Liver (tissue), 9 donors: ENCODE data around the gene CDT1. TPM values are rescaled to one million over a fixed set of nuclear protein-coding genes. Genes with fewer than 3 reads are reported as not detected.

ENCODE experiments used
- DNase-seq: peaks from one replicate; pipeline ENCODE4 v3.0.0-alpha.2; 2017; ENCODE audit warnings: low spot score
- H3K27ac ChIP-seq, 2 donors: one replicate each; pipeline ENCODE4 v1.7.0; 2013; ENCODE audit warnings: inconsistent platforms in 2 of 2, low read length in 2 of 2, control low read depth in 1 of 2, low read depth in 1 of 2, mild to moderate bottlenecking in 1 of 2
- H3K27me3 ChIP-seq, 4 donors: one replicate each; pipeline versions ENCODE4 v1.6.1 to v1.7.0; 2013; ENCODE audit warnings: low read length in 3 of 4, inconsistent platforms in 1 of 4, mild to moderate bottlenecking in 1 of 4, moderate library complexity in 1 of 4; ENCODE audit not compliant: control insufficient read depth in 4 of 4, insufficient read depth in 4 of 4
- H3K36me3 ChIP-seq, 4 donors: one replicate each; pipeline versions ENCODE4 v1.6.1 to v1.7.0; 2013; ENCODE audit warnings: low read length in 3 of 4, mild to moderate bottlenecking in 3 of 4, low read depth in 1 of 4, moderate library complexity in 1 of 4; ENCODE audit not compliant: control insufficient read depth in 4 of 4, insufficient read depth in 3 of 4
- H3K4me1 ChIP-seq, 4 donors: one replicate each; pipeline versions ENCODE4 v1.6.1 to v1.7.0; 2013; ENCODE audit warnings: low read length in 3 of 4, mild to moderate bottlenecking in 3 of 4, moderate library complexity in 1 of 4; ENCODE audit not compliant: control insufficient read depth in 4 of 4, insufficient read depth in 4 of 4
- H3K4me3 ChIP-seq, 3 donors: one replicate each; pipeline versions ENCODE4 v1.6.1 to v1.7.0; 2013; ENCODE audit warnings: low read length in 3 of 3, control low read depth in 1 of 3, low read depth in 1 of 3, mild to moderate bottlenecking in 1 of 3
- H3K9ac ChIP-seq, 2 donors: one replicate each; pipeline ENCODE4 v1.7.0; 2013; ENCODE audit warnings: low read length in 2 of 2, mild to moderate bottlenecking in 2 of 2, moderate library complexity in 2 of 2, control low read depth in 1 of 2, low read depth in 1 of 2
- H3K9me3 ChIP-seq, 4 donors: one replicate each; pipeline versions ENCODE4 v1.6.1 to v1.7.0; 2013; ENCODE audit warnings: low read length in 3 of 4; ENCODE audit not compliant: control insufficient read depth in 4 of 4
- EGR1 ChIP-seq, 2 donors: IDR thresholded peaks; 2 replicates each; pipeline ENCODE4 v1.6.1; 2016 to 2018; ENCODE audit warnings: antibody characterized with exemption in 2 of 2, low read depth in 2 of 2
- FOXA2 ChIP-seq: IDR thresholded peaks from 2 replicates; pipeline ENCODE4 v1.6.1; 2016; ENCODE audit warnings: antibody characterized with exemption
- GABPA ChIP-seq, 2 donors: IDR thresholded peaks in 1 of 2; conservative IDR thresholded peaks in 1 of 2; 2 replicates each; pipeline ENCODE4 v1.6.1; 2016; ENCODE audit warnings: antibody characterized with exemption in 2 of 2, mild to moderate bottlenecking in 1 of 2, moderate library complexity in 1 of 2
- HNF4G ChIP-seq: IDR thresholded peaks from 2 replicates; pipeline ENCODE4 v1.6.1; 2016; ENCODE audit warnings: antibody characterized with exemption
- JUND ChIP-seq, 2 donors: IDR thresholded peaks; 2 replicates each; pipeline ENCODE4 v1.6.1; 2016; ENCODE audit warnings: antibody characterized with exemption in 2 of 2
- NR2F2 ChIP-seq: IDR thresholded peaks from 2 replicates; pipeline ENCODE4 v1.6.1; 2016; ENCODE audit warnings: antibody characterized with exemption
- RAD21 ChIP-seq, 2 donors: IDR thresholded peaks; 2 replicates each; pipeline ENCODE4 v1.6.1; 2016; ENCODE audit warnings: antibody characterized with exemption in 2 of 2, mild to moderate bottlenecking in 2 of 2
- RXRA ChIP-seq, 2 donors: IDR thresholded peaks; 2 replicates each; pipeline ENCODE4 v1.6.1; 2017 to 2018; ENCODE audit warnings: antibody characterized with exemption in 2 of 2, mild to moderate bottlenecking in 1 of 2
- SP1 ChIP-seq: IDR thresholded peaks from 2 replicates; pipeline ENCODE4 v1.6.1; 2018; ENCODE audit warnings: antibody characterized with exemption, mild to moderate bottlenecking
- TAF1 ChIP-seq: conservative IDR thresholded peaks from 2 replicates; pipeline ENCODE4 v1.6.1; 2016; ENCODE audit warnings: antibody characterized with exemption, mild to moderate bottlenecking
- YY1 ChIP-seq: IDR thresholded peaks from 2 replicates; pipeline ENCODE4 v1.6.1; 2016; ENCODE audit warnings: antibody characterized with exemption, mild to moderate bottlenecking
- WGBS: extraction: QIAGEN DNeasy Blood & Tissue Kit; methylation state at CpG from one replicate; pipeline ENCODE4 v1.1.7; 2013; 5-methylcytosine and 5-hydroxymethylcytosine counted together
- polyA plus RNA-seq, 2 donors: library from polyadenylated mRNA; stranded (reverse) in 1 of 2; unstranded in 1 of 2; fragments of 200-250 nt in 1 of 2; fragments of >200 nt in 1 of 2; fragmentation: Nextera tagmentation in 1 of 2; extraction: Ambion mirVana in 1 of 2; gene quantifications; one replicate each; pipeline versions ENCODE4 v1.2.1 to v1.2.3, GENCODE V29; 2013 to 2015
- total RNA-seq, 2 donors: library from RNA; depleted of rRNA; stranded (reverse); fragments of >200 nt; gene quantifications; one replicate each; pipeline ENCODE4 v1.2.3, GENCODE V29; 2014
- TF ChIP-seq, protein P1 (sequence below): IDR thresholded peaks from 2 replicates; pipeline ENCODE4 v1.6.1; 2016; ENCODE audit warnings: antibody characterized with exemption
- TF ChIP-seq, protein P2 (sequence below): IDR thresholded peaks from 2 replicates; pipeline ENCODE4 v1.6.1; 2016; ENCODE audit warnings: antibody characterized with exemption
- TF ChIP-seq, protein P3 (sequence below): fragments of 150-350 bp; IDR thresholded peaks from 2 replicates; pipeline ENCODE4 v1.5.1; 2017; ENCODE audit warnings: improper control_type of control experiment, low read depth, low read length; ENCODE audit not compliant: missing input control
- TF ChIP-seq, protein P4 (sequence below): IDR thresholded peaks from 2 replicates; pipeline ENCODE4 v1.6.1; 2016; ENCODE audit warnings: antibody characterized with exemption, mild to moderate bottlenecking
- TF ChIP-seq, protein P5 (sequence below): IDR thresholded peaks from 2 replicates; pipeline ENCODE4 v1.6.1; 2016; ENCODE audit warnings: antibody characterized with exemption
- donor health status: healthy.
- donor health status: healthy.
- donor health status: healthy.
- donor health status: healthy.
- donor health status: healthy.

The CDT1 gene
- total and polyA plus RNA-seq, 4 donors: 0.08 to 37.6 (median 0.93) TPM

DNA sequence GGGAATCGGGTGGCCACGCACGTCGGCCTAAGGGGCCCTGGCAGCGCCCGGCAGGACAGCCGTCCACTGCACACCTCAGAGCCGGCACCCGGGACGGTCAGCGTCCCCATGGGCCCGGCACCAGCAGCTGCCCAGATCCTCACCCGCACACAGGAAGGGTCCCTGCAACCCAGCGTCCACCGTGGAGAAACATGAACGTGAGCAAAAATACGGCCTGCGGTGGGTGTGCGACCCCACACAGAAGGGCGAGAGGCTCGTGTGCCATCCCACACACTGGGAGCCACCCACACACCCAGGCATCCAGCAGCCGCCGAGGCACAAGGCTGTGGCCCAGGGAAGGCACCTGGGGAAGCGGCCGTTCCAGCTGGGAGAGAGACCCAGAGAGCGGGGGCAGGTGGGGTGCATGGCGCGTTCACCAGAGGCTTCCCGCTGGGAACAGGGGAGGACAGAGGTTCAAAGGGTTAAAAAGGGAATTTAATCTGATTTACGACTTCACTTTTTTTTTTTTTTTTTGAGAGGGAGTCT is 25.0 kb upstream of the CDT1 start:
- H3K9ac ChIP-seq: no peak overlapping the region
- H3K4me3 ChIP-seq: no peak overlapping the region
- no peaks in the 10 kb centered on the region for H3K27me3 ChIP-seq
- H3K27ac ChIP-seq: no peak overlapping the region
- TF ChIP-seq YY1 (no peak), RXRA (IDR thresholded peaks at IDR 0.05) (no peak), SP1 (no peak), RAD21 (IDR thresholded peaks at IDR 0.05) (no peak), JUND (IDR thresholded peaks at IDR 0.05) (no peak), GABPA (IDR thresholded peaks at IDR 0.05 in 1 of 2, conservative IDR thresholded peaks at IDR 0.05 in 1 of 2) (no peak), EGR1 (IDR thresholded peaks at IDR 0.05; ENCODE audit: low read depth in 2 of 2) (no peak), NR2F2 (no peak), FOXA2 (no peak), HNF4G (no peak), TAF1 (no peak)
- TF ChIP-seq, protein P1, sequence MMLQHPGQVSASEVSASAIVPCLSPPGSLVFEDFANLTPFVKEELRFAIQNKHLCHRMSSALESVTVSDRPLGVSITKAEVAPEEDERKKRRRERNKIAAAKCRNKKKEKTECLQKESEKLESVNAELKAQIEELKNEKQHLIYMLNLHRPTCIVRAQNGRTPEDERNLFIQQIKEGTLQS: no peak
- TF ChIP-seq, protein P2, sequence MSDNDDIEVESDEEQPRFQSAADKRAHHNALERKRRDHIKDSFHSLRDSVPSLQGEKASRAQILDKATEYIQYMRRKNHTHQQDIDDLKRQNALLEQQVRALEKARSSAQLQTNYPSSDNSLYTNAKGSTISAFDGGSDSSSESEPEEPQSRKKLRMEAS: no peak
- TF ChIP-seq, protein P3, sequence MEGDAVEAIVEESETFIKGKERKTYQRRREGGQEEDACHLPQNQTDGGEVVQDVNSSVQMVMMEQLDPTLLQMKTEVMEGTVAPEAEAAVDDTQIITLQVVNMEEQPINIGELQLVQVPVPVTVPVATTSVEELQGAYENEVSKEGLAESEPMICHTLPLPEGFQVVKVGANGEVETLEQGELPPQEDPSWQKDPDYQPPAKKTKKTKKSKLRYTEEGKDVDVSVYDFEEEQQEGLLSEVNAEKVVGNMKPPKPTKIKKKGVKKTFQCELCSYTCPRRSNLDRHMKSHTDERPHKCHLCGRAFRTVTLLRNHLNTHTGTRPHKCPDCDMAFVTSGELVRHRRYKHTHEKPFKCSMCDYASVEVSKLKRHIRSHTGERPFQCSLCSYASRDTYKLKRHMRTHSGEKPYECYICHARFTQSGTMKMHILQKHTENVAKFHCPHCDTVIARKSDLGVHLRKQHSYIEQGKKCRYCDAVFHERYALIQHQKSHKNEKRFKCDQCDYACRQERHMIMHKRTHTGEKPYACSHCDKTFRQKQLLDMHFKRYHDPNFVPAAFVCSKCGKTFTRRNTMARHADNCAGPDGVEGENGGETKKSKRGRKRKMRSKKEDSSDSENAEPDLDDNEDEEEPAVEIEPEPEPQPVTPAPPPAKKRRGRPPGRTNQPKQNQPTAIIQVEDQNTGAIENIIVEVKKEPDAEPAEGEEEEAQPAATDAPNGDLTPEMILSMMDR: no peak
- TF ChIP-seq, protein P4, sequence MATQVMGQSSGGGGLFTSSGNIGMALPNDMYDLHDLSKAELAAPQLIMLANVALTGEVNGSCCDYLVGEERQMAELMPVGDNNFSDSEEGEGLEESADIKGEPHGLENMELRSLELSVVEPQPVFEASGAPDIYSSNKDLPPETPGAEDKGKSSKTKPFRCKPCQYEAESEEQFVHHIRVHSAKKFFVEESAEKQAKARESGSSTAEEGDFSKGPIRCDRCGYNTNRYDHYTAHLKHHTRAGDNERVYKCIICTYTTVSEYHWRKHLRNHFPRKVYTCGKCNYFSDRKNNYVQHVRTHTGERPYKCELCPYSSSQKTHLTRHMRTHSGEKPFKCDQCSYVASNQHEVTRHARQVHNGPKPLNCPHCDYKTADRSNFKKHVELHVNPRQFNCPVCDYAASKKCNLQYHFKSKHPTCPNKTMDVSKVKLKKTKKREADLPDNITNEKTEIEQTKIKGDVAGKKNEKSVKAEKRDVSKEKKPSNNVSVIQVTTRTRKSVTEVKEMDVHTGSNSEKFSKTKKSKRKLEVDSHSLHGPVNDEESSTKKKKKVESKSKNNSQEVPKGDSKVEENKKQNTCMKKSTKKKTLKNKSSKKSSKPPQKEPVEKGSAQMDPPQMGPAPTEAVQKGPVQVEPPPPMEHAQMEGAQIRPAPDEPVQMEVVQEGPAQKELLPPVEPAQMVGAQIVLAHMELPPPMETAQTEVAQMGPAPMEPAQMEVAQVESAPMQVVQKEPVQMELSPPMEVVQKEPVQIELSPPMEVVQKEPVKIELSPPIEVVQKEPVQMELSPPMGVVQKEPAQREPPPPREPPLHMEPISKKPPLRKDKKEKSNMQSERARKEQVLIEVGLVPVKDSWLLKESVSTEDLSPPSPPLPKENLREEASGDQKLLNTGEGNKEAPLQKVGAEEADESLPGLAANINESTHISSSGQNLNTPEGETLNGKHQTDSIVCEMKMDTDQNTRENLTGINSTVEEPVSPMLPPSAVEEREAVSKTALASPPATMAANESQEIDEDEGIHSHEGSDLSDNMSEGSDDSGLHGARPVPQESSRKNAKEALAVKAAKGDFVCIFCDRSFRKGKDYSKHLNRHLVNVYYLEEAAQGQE: no peak
- TF ChIP-seq, protein P5, sequence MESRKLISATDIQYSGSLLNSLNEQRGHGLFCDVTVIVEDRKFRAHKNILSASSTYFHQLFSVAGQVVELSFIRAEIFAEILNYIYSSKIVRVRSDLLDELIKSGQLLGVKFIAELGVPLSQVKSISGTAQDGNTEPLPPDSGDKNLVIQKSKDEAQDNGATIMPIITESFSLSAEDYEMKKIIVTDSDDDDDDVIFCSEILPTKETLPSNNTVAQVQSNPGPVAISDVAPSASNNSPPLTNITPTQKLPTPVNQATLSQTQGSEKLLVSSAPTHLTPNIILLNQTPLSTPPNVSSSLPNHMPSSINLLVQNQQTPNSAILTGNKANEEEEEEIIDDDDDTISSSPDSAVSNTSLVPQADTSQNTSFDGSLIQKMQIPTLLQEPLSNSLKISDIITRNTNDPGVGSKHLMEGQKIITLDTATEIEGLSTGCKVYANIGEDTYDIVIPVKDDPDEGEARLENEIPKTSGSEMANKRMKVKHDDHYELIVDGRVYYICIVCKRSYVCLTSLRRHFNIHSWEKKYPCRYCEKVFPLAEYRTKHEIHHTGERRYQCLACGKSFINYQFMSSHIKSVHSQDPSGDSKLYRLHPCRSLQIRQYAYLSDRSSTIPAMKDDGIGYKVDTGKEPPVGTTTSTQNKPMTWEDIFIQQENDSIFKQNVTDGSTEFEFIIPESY: no peak
- H3K9me3 ChIP-seq: no peaks in the 10 kb centered on the region
- 93% methylated on average over 30 of the region's 30 CpGs for WGBS
- no peak for DNase-seq
- H3K36me3 ChIP-seq: no peaks in the 10 kb centered on the region
- H3K4me1 ChIP-seq: peaks cover 15 to 54% (median 29%) of the 10 kb centered on the region in 4 donors
